Chondrocyte (in vitro differentiated cells): ENCODE results near the gene ESRRG. TPM values are rescaled to one million over a fixed set of nuclear protein-coding genes. Genes with fewer than 3 reads are reported as not detected.

Experiments
- DNase-seq: peaks from one replicate; pipeline ENCODE4 v3.0.0; 2021; ENCODE audit warnings: mixed read lengths, low spot score
- H3K27ac Mint-ChIP-seq: one replicate; pipeline ENCODE4 v1.8.0; 2021; ENCODE audit warnings: mild to moderate bottlenecking, moderate library complexity, mixed read lengths; ENCODE audit not compliant: unreplicated experiment
- H3K27me3 Mint-ChIP-seq: 2 replicates; pipeline ENCODE4 v1.8.0; 2021; ENCODE audit warnings: low read depth, mixed read lengths
- H3K36me3 Mint-ChIP-seq: 2 replicates; pipeline ENCODE4 v1.8.0; 2021; ENCODE audit warnings: low read depth, mixed read lengths
- H3K4me1 Mint-ChIP-seq: 2 replicates; pipeline ENCODE4 v1.8.0; 2021; ENCODE audit warnings: low read depth, mild to moderate bottlenecking, mixed read lengths
- H3K4me3 Mint-ChIP-seq: one replicate; pipeline ENCODE4 v1.8.0; 2021; ENCODE audit warnings: mild to moderate bottlenecking, moderate library complexity, mixed read lengths; ENCODE audit not compliant: unreplicated experiment
- H3K9me3 Mint-ChIP-seq: 2 replicates; pipeline ENCODE4 v1.8.0; 2021; ENCODE audit warnings: low read depth, mixed read lengths
- total RNA-seq: library from RNA; stranded (reverse); gene quantifications from 3 replicates; pipeline ENCODE4 v1.2.1, GENCODE V29; 2021
- TF ChIP-seq, protein P1 (sequence below): fragments of 200-600 bp; sonication (generic); IDR thresholded peaks from 2 replicates; pipeline ENCODE4 v1.5.0; 2021; ENCODE audit warnings: antibody characterized with exemption, mild to moderate bottlenecking, moderate library complexity

ESRRG gene
- total RNA-seq, 1 donor from 2014 or later = not detected

GRCh38 chr1:216599851-216600250 lies 123.4 kb downstream of the ESRRG start:
- H3K27ac Mint-ChIP-seq = no peak overlapping the region
- H3K27me3 Mint-ChIP-seq = peaks cover 33% of the 10 kb centered on the region
- no peaks in the 10 kb centered on the region for H3K36me3 Mint-ChIP-seq
- no peaks in the 10 kb centered on the region for H3K9me3 Mint-ChIP-seq
- peaks cover 12% of the 10 kb centered on the region for H3K4me1 Mint-ChIP-seq
- no peak for DNase-seq
- no peak overlapping the region for H3K4me3 Mint-ChIP-seq
- TF ChIP-seq, protein P1, sequence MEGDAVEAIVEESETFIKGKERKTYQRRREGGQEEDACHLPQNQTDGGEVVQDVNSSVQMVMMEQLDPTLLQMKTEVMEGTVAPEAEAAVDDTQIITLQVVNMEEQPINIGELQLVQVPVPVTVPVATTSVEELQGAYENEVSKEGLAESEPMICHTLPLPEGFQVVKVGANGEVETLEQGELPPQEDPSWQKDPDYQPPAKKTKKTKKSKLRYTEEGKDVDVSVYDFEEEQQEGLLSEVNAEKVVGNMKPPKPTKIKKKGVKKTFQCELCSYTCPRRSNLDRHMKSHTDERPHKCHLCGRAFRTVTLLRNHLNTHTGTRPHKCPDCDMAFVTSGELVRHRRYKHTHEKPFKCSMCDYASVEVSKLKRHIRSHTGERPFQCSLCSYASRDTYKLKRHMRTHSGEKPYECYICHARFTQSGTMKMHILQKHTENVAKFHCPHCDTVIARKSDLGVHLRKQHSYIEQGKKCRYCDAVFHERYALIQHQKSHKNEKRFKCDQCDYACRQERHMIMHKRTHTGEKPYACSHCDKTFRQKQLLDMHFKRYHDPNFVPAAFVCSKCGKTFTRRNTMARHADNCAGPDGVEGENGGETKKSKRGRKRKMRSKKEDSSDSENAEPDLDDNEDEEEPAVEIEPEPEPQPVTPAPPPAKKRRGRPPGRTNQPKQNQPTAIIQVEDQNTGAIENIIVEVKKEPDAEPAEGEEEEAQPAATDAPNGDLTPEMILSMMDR = no peak

GRCh38 chr1:216598448-216598847 lies 124.8 kb downstream of the ESRRG start:
- no peak overlapping the region for H3K4me3 Mint-ChIP-seq
- peaks cover 24% of the 10 kb centered on the region for H3K27me3 Mint-ChIP-seq
- no peaks in the 10 kb centered on the region for H3K9me3 Mint-ChIP-seq
- peaks cover 12% of the 10 kb centered on the region for H3K4me1 Mint-ChIP-seq
- H3K36me3 Mint-ChIP-seq = no peaks in the 10 kb centered on the region
- TF ChIP-seq, protein P1 = no peak
- H3K27ac Mint-ChIP-seq = no peak overlapping the region
- no peak for DNase-seq

DNA sequence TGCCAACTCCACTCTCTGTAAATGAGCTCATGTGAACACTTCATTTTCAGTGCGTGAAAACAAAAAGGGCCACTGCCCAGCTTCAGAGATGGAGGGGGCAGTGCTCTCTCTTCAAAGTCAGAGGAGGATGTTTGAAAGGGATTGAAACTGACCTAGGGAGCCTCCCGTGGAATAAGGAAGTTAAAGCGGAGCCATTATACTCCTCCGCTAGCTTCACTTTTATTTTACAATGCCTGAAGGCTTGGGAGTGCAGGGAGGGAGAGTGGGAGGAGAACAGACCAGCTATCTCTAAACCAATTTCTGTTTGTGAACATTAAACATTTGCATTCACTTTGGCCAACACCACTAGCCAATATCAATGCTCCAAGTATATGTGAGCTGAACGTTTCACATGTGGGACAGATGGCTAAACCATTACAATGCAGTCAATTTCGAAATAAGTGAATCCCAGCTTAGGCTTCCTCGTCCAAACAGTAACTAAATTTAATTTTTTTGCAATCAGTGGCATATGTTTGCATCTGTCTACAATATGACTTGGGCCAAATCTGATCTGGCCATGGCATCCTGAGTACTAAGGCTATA lies 126.9 kb downstream of the ESRRG start:
- H3K4me1 Mint-ChIP-seq = peaks cover 11% of the 10 kb centered on the region
- TF ChIP-seq, protein P1 = no peak
- no peaks in the 10 kb centered on the region for H3K36me3 Mint-ChIP-seq
- no peak for DNase-seq
- no peaks in the 10 kb centered on the region for H3K9me3 Mint-ChIP-seq
- no peak overlapping the region for H3K4me3 Mint-ChIP-seq
- H3K27ac Mint-ChIP-seq = no peak overlapping the region
- peaks cover 26% of the 10 kb centered on the region for H3K27me3 Mint-ChIP-seq

DNA sequence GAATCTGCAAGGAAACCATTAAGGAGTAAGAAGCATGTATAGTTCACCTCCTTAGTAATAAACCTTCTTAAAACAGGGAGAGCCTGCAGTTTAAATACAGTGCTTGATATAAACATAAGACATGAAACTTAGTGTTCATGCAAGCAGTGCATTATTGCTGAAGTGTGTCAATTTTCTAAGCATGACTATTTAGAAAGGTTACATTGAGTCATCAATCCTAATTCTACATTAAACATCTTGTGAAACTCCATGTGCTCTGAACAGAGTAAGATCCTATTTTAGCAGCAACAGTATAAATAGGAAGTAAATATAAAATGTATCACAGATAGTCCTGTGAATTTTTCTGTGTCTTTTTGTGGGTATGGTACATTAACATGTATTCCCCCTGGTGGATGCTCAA lies 135.5 kb downstream of the ESRRG start:
- no peaks in the 10 kb centered on the region for H3K36me3 Mint-ChIP-seq
- TF ChIP-seq, protein P1 = no peak
- no peak overlapping the region for H3K4me3 Mint-ChIP-seq

DNA sequence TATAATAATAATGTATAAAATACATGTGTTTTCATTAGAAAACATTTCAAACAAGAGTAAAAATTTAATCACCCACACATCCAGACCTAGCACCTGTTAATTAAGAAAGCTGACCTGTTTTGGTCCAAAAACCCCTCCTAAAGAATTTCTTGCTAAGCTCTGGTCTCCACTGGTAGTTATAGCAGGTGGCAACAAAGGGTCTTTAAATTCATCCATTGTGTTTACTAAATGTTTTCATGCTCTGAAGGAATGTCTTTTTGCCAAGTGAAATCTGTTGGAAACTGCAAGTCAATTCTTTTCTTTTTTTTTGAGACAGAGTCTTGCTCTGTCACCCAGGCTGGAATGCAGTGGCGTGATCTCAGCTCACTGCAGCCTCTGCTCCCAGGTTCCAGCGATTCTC lies 141.1 kb downstream of the ESRRG start:
- peaks cover 23% of the 10 kb centered on the region for H3K27me3 Mint-ChIP-seq
- H3K36me3 Mint-ChIP-seq = no peaks in the 10 kb centered on the region
- H3K9me3 Mint-ChIP-seq = peaks cover 5% of the 10 kb centered on the region
- no peaks in the 10 kb centered on the region for H3K4me1 Mint-ChIP-seq
- no peak overlapping the region for H3K4me3 Mint-ChIP-seq
- TF ChIP-seq, protein P1 = no peak
- H3K27ac Mint-ChIP-seq = no peak overlapping the region
- DNase-seq = no peak

More for the DNA sequence above, 135.5 kb downstream of the ESRRG start:
- no peak for DNase-seq
- H3K4me1 Mint-ChIP-seq = no peaks in the 10 kb centered on the region
- H3K9me3 Mint-ChIP-seq = peaks cover 7% of the 10 kb centered on the region
- no peak overlapping the region for H3K27ac Mint-ChIP-seq
- peaks cover 20% of the 10 kb centered on the region for H3K27me3 Mint-ChIP-seq
